ENCODE data around the gene LRRC41.

DNA sequence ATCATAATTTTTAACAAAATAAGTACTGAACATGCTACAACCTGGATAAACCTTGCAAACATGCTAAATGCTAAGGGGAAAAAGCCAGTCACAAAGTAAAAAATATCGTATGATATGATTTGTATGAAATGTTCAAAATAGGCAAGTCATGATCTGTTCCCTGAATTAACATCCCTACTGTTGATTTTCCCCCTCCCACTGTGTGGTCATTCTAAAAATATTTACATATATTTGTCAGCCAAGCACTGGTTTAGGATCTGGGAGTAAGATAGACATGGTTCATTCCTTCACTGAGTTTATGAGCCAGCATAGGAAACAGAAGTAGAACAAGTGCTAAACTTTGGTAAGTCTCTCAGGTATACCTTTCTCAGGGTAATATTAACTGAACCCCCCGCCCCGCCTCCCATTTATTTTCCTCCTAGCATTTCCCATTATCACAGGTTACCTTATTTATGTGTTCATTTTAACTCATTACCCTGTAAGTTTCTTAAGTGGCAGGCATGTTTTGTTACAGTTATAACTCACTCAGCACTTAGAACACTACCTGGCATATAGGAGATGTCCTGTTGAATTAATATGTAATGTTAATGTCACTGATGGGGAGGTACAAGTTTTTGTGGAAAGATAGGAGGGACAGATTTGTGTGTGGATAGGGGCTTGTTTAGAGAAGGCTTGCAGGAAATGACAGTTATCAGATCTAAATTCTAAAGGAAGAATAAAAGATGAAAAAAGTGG is 12.4 kb upstream of the LRRC41 start:
- TF ChIP-seq POLR2AphosphoS5 (IDR thresholded peaks at IDR 0.05), result no peak
- TF ChIP-seq, protein P1, sequence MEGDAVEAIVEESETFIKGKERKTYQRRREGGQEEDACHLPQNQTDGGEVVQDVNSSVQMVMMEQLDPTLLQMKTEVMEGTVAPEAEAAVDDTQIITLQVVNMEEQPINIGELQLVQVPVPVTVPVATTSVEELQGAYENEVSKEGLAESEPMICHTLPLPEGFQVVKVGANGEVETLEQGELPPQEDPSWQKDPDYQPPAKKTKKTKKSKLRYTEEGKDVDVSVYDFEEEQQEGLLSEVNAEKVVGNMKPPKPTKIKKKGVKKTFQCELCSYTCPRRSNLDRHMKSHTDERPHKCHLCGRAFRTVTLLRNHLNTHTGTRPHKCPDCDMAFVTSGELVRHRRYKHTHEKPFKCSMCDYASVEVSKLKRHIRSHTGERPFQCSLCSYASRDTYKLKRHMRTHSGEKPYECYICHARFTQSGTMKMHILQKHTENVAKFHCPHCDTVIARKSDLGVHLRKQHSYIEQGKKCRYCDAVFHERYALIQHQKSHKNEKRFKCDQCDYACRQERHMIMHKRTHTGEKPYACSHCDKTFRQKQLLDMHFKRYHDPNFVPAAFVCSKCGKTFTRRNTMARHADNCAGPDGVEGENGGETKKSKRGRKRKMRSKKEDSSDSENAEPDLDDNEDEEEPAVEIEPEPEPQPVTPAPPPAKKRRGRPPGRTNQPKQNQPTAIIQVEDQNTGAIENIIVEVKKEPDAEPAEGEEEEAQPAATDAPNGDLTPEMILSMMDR (IDR thresholded peaks at IDR 0.05 in 8 of 11, conservative IDR thresholded peaks at IDR 0.05 in 3 of 11), result no peak

All from spleen (tissue), 7 donors.